Aorta (tissue), 5 donors: ENCODE measurements around the gene TMEM165. TPM values are rescaled to one million over a fixed set of nuclear protein-coding genes. Genes with fewer than 3 reads are reported as not detected.
A peak's percentile ranks its signal among the peaks of the same experiment; 100 is the strongest.

ENCODE experiments used
- ATAC-seq: fragments of 200-7000 bp; cut with Tn5 transposase; one replicate; pipeline ENCODE4 v1.9.1; 2022; ENCODE audit warnings: moderate library complexity; ENCODE audit not compliant: low FRiP score
- DNase-seq, 2 donors: peaks; one replicate each; pipeline ENCODE4 v3.0.0-alpha.2; 2020
- H3K27ac ChIP-seq, 2 donors: one replicate each; pipeline ENCODE4 v1.5.1; 2013; ENCODE audit warnings: low read length in 2 of 2, mild to moderate bottlenecking in 2 of 2, moderate library complexity in 2 of 2, control low read depth in 1 of 2, inconsistent platforms in 1 of 2, low read depth in 1 of 2
- H3K27me3 ChIP-seq, 2 donors: one replicate each; pipeline ENCODE4 v1.6.1; 2013; ENCODE audit warnings: control low read depth in 1 of 2, low read length in 1 of 2, mild to moderate bottlenecking in 1 of 2, moderate library complexity in 1 of 2; ENCODE audit not compliant: insufficient read depth in 2 of 2, control insufficient read depth in 1 of 2
- H3K36me3 ChIP-seq, 2 donors: one replicate each; pipeline ENCODE4 v1.6.1; 2013; ENCODE audit warnings: control low read depth in 1 of 2, low read length in 1 of 2, mild to moderate bottlenecking in 1 of 2; ENCODE audit not compliant: insufficient read depth in 2 of 2, control insufficient read depth in 1 of 2
- H3K4me1 ChIP-seq, 2 donors: one replicate each; pipeline ENCODE4 v1.6.1; 2013; ENCODE audit warnings: low read length in 2 of 2, control low read depth in 1 of 2, mild to moderate bottlenecking in 1 of 2, moderate library complexity in 1 of 2; ENCODE audit not compliant: insufficient read depth in 2 of 2, control insufficient read depth in 1 of 2
- H3K4me3 ChIP-seq, 2 donors: one replicate each; pipeline ENCODE4 v1.5.1; 2013; ENCODE audit warnings: low read length in 2 of 2, control low read depth in 1 of 2, mild to moderate bottlenecking in 1 of 2
- H3K9me3 ChIP-seq: one replicate; pipeline ENCODE4 v1.6.1; 2013; ENCODE audit warnings: mild to moderate bottlenecking, low read length; ENCODE audit not compliant: control insufficient read depth
- WGBS, 2 donors: extraction: QIAGEN DNeasy Blood & Tissue Kit; methylation state at CpG; one replicate each; pipeline ENCODE4 v1.1.7; 2013; 5-methylcytosine and 5-hydroxymethylcytosine counted together
- intact Hi-C, 2 donors: fragments of 100-400 bp; cut with DNase I; formaldehyde crosslinking; loops; one replicate each; pipeline versions ENCODE4 v1.14.2 to v1.15.0; 2022
- polyA plus RNA-seq, 2 donors: library from polyadenylated mRNA; stranded (reverse); fragments of 200-250 nt; gene quantifications; one replicate each; pipeline ENCODE4 v1.2.3, GENCODE V29; 2013
- total RNA-seq, 2 donors: library from RNA; stranded (reverse); fragmentation: NEBNext Ultra II Directional; extraction: Animal tissue kit (Norgen Biotek cat#: 25700); gene quantifications; one replicate each; pipeline ENCODE4 v1.2.1, GENCODE V29; 2021
- donor health status: healthy with polysubstance abuse.
- donor health status: Bipolar disorder and iron deficiency.
- donor health status: DM: no; HTN: no; CAD: no.
- donor health status: DM: no; HTN: no; CAD: no.
- donor health status: DM: yes; HTN: yes; CAD: no.

The TMEM165 gene
- total and polyA plus RNA-seq, 4 donors: 38.6 to 204 (median 133) TPM

DNA sequence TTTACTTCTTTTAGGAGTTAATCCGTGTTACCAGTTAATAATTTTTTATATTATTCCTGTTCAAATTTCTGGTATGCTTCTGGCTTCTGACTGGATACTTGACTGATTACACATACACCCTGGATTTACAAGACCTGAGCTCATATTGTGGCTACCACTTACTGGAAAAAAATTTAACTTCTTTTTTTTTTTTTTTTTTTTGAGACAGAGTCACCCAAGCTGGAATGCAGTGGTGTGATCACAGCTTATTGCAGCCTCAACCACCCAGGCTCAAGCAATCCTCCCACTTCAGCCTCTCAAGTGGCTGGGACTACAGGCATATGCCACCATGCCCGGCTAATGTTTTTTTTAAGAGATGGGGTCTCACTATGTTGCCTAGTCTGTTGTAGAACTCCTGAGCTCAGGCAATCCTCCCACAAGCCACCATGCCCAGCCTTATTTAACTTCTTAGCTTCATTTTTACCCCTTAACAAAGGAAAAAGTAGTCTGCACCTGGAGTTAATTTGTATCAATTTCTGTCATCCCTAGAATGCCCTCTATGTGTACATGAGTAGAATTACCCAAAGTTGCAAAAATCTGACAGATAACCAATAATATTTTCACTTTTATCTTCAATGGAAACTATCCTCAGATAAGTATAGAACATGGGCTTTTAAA is 50.3 kb downstream of the TMEM165 start:
- H3K4me1 ChIP-seq: no peaks in the 10 kb centered on the region
- intact Hi-C loops: loop anchor here in 1 of 2 donors (10.0 kb wide), 3 partner anchors 99 to 289 kb away; partner anchors contain the start of genes CLOCK and SRD5A3
- ATAC-seq (no peak), DNase-seq (no peak)
- H3K4me3 ChIP-seq: no peak overlapping the region
- peaks cover 3 to 5% of the 10 kb centered on the region in 2 donors for H3K36me3 ChIP-seq
- no peaks in the 10 kb centered on the region for H3K9me3 ChIP-seq
- H3K27me3 ChIP-seq: no peaks in the 10 kb centered on the region
- H3K27ac ChIP-seq: no peak overlapping the region
- 90 to 96% methylated on average over 2 of the region's 2 CpGs for WGBS, 2 donors

DNA sequence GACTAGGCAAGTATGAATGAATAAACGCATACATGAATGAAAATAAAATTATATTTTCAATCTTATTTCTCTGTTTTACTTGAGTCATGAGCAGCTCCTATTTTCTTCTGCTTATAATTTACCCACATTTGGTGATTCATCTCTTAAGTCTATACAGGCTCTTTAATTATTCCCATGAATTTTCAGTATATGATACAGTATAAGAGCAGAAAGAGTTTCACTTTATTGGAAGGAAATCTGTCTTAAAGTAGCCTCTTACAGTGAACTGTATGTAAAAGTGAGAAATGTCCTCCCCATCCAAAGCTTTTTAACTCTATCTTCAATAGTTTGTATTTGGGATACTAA is 50.8 kb downstream of the TMEM165 start:
- no peaks in the 10 kb centered on the region for H3K27me3 ChIP-seq
- intact Hi-C loops: loop anchor here in 1 of 2 donors (10.0 kb wide), 3 partner anchors 98 to 288 kb away; partner anchors contain the start of genes CLOCK and SRD5A3
- H3K9me3 ChIP-seq: no peaks in the 10 kb centered on the region
- H3K36me3 ChIP-seq: peaks cover 3 to 5% of the 10 kb centered on the region in 2 donors
- DNase-seq (no peak), ATAC-seq (no peak)
- H3K4me3 ChIP-seq: no peak overlapping the region
- H3K4me1 ChIP-seq: no peaks in the 10 kb centered on the region
- 93 to 97% methylated on average over 1 of the region's 1 CpG for WGBS, 2 donors
- no peak overlapping the region for H3K27ac ChIP-seq

DNA sequence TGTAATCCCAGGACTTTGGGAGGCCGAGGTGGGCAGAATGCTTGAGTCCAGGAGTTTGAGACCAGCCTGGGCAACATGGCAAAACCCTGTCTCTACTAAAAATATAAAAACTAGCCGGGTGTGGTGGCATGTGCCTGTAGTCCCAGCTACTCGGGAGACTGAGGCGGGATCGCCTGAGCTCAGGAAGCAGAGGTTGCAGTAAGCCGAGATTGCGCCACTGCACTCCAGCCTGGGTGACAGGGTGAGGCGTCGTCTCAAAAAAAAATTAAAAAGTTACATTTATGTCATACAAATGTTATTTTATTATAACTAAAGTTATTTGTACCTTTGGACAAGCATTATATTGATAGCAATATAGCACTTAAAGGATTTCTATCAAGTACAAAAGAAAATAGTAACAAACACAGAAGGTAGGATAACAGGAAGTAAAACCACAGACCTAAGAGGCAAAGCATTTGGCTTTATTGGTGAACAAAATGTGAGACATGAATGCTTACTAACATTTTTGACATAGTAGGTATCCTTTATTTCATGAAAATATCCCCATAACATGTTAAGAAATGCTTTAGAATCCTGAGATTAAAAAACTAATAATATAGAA is 51.5 kb downstream of the TMEM165 start:
- intact Hi-C loops: loop anchor here in 1 of 2 donors (10.0 kb wide), 3 partner anchors 98 to 288 kb away; partner anchors contain the start of genes CLOCK and SRD5A3
- H3K4me3 ChIP-seq: no peak overlapping the region
- ATAC-seq (no peak), DNase-seq (no peak)
- peaks cover 3 to 5% of the 10 kb centered on the region in 2 donors for H3K36me3 ChIP-seq
- H3K27me3 ChIP-seq: no peaks in the 10 kb centered on the region
- no peaks in the 10 kb centered on the region for H3K4me1 ChIP-seq
- no peak overlapping the region for H3K27ac ChIP-seq
- WGBS, 2 donors: 75 to 85% methylated on average over 9 of the region's 9 CpGs
- no peaks in the 10 kb centered on the region for H3K9me3 ChIP-seq

DNA sequence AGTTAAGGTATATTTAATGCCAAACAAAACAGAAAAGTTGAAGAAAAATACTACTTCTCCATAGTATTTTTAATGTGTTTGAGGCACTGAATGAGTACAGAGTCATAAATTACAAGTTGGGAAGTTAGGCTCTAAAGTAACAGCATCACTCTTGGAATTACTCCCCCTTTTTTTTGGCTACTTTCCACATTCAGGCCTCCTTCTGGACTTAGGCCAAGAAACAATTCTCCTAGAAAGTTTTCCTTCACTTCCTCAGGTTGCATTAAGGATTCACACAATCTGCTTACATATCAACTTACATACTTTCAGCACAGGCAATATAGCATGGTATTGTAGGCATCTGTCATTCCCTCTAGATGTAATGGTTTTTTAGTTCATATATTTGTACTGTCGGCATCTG is 52.1 kb downstream of the TMEM165 start:
- intact Hi-C loops: loop anchor here in 1 of 2 donors (10.0 kb wide), 3 partner anchors 97 to 287 kb away; partner anchors contain the start of genes CLOCK and SRD5A3
- 33 to 38% methylated on average over 1 of the region's 1 CpG for WGBS, 2 donors
- ATAC-seq (no peak), DNase-seq (no peak)
- peaks cover 1 to 5% of the 10 kb centered on the region in 2 donors for H3K36me3 ChIP-seq
- H3K27ac ChIP-seq: no peak overlapping the region
- no peaks in the 10 kb centered on the region for H3K4me1 ChIP-seq
- no peak overlapping the region for H3K4me3 ChIP-seq
- H3K27me3 ChIP-seq: no peaks in the 10 kb centered on the region
- H3K9me3 ChIP-seq: no peaks in the 10 kb centered on the region

DNA sequence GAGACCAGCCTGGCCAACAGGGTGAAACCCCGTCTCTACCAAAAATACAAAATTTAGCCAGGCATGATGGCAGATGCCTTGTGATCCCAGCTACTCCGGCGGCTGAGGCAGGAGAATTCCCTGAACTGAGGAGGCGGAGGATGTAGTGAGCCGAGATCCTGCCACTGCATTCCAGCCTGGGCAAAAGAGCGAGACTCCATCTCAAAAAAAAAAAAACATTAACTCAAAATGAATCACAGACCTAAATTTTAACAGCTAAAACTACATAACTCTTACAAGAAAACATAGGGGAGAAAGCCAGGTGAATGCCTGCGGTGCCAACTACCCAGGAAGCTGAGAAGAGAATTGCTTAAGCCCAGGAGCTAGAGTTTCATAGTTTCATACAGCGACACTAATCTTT is 54.8 kb downstream of the TMEM165 start:
- no peak for ATAC-seq
- Histone ChIP-seq H3K4me1 (no peaks in the 10 kb centered on the region), H3K27ac (peak overlapping the region in 1 of 2 donors; percentile 25), H3K4me3 (no peak overlapping the region), H3K36me3 (peaks cover 0 to 5% of the 10 kb centered on the region in 2 donors), H3K9me3 (no peaks in the 10 kb centered on the region), H3K27me3 (no peaks in the 10 kb centered on the region)
- intact Hi-C loops: loop anchor here in 1 of 2 donors (10.0 kb wide), 1 partner anchor 94 kb away; the partner anchor contains the start of gene CLOCK
- DNase-seq: no peak
- 68 to 70% methylated on average over 8 of the region's 8 CpGs for WGBS, 2 donors

DNA sequence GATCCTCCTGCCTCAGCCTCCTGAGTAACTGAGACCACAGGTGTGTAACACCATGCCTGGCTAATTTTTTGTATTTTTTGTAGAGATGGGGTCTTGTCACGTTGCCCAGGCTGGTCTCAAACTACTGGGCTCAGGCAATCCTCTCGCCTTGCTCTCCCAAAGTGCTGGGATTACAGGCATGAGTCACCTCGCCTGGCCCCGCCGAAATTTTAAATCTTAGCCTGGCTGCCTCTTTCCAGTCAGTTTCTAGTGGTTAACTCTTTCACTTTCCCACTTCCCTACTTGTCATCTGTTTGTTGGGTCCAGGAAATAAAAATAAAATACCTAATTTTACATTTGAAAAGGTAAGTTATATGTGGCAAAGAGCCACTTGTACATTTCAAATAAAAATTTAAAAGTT is 62.4 kb downstream of the TMEM165 start:
- ATAC-seq: no peak
- Histone ChIP-seq H3K4me3 (no peak overlapping the region), H3K9me3 (no peaks in the 10 kb centered on the region), H3K36me3 (no peaks in the 10 kb centered on the region), H3K27ac (no peak overlapping the region), H3K4me1 (no peaks in the 10 kb centered on the region), H3K27me3 (no peaks in the 10 kb centered on the region)
- intact Hi-C loops: loop anchor here in 1 of 2 donors (10.0 kb wide), 1 partner anchor 87 kb away; the partner anchor contains the start of gene CLOCK
- DNase-seq: no peak
- 40 to 58% methylated on average over 5 of the region's 5 CpGs for WGBS, 2 donors

DNA sequence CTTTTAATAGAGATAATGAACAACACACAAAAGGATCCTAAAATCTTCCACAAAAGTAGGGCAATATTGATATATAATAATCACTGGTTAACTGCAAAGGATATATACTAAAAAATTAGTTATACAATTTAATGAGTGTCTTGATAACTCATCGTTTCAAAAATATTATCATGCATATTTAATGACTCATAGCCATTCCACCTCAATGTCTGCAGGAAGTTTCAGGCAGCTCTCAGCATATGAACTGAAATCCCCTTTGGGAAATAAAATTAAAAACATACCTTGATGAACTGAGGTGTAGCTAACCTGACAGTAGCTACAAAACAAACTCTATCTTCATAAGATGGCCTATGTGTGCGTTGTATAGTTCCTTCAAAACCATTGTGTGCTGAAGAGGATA is 62.9 kb downstream of the TMEM165 start:
- Histone ChIP-seq H3K36me3 (no peaks in the 10 kb centered on the region), H3K27ac (no peak overlapping the region), H3K9me3 (no peaks in the 10 kb centered on the region), H3K4me3 (no peak overlapping the region), H3K4me1 (no peaks in the 10 kb centered on the region), H3K27me3 (no peaks in the 10 kb centered on the region)
- 59 to 71% methylated on average over 2 of the region's 2 CpGs for WGBS, 2 donors
- DNase-seq (no peak), ATAC-seq (no peak)
- intact Hi-C loops: loop anchor here in 1 of 2 donors (10.0 kb wide), 1 partner anchor 86 kb away; the partner anchor contains the start of gene CLOCK

DNA sequence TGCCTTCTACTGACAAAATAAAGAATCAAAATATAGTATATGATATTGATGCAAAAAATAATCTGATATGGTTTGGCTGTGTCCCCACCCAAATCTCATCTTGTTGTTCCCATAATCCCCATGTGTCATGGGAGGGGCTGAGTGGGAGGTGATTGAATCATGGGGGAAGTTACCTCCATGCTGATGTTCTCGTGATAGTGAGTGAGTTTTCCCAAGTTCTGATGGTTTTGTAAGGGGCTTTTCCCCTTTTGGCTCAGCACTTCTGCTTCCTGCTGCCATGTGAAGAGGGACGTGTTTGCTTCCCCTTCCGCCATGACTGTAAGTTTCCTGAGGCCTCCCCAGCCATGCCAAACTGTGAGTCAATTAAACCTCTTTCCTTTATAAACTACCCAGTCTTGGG is 70.2 kb downstream of the TMEM165 start:
- 95 to 98% methylated on average over 3 of the region's 3 CpGs for WGBS, 2 donors
- H3K27ac ChIP-seq: no peak overlapping the region
- H3K27me3 ChIP-seq: no peaks in the 10 kb centered on the region
- H3K4me3 ChIP-seq: no peak overlapping the region
- intact Hi-C loops: no loop called here
- no peaks in the 10 kb centered on the region for H3K36me3 ChIP-seq
- DNase-seq: no peak
- no peaks in the 10 kb centered on the region for H3K9me3 ChIP-seq
- no peaks in the 10 kb centered on the region for H3K4me1 ChIP-seq
- no peak for ATAC-seq

DNA sequence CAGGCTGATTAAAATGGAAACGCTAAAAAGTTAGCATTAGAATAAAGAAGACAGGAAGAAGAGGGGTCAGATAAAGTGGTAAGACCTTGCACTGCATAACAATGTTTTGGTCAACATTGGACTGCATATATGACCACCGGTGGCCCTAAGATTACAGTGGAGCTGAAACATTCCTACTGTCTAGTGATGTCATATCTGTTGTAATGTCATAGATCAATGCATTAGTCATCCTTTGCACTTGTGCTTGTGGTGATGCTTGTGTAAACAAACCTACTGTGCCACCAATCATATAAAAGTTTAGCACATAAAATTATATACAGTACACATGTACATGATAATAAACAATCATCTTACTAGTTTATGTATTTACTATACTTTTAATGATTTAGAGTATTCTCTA is 73.0 kb downstream of the TMEM165 start:
- no peaks in the 10 kb centered on the region for H3K36me3 ChIP-seq
- WGBS, 2 donors: 63 to 72% methylated on average over 2 of the region's 2 CpGs
- H3K9me3 ChIP-seq: no peaks in the 10 kb centered on the region
- H3K4me3 ChIP-seq: no peak overlapping the region
- ATAC-seq (no peak), DNase-seq (no peak)
- no peaks in the 10 kb centered on the region for H3K4me1 ChIP-seq
- H3K27ac ChIP-seq: no peak overlapping the region
- intact Hi-C loops: no loop called here
- no peaks in the 10 kb centered on the region for H3K27me3 ChIP-seq
